ENCODE measurements around the gene NR6A1. TPM values are rescaled to one million over a fixed set of nuclear protein-coding genes. Genes with fewer than 3 reads are reported as not detected.

Gene NR6A1
- total RNA-seq, 2 experiments from 2014 or later, result 0.82 to 1.1 TPM

- ATAC-seq (no peak), DNase-seq (no peak)
- Mint-ChIP-seq H3K4me1 (no peaks in the 10 kb centered on the region), H3K27ac (no peak overlapping the region), H3K9me3 (ENCODE audit: low read depth) (no peaks in the 10 kb centered on the region), H3K4me3 (no peak overlapping the region), H3K27me3 (peaks cover 8% of the 10 kb centered on the region), H3K36me3 (ENCODE audit: low read depth) (no peaks in the 10 kb centered on the region)
- ChIA-PET CTCF (interaction anchor here (0.6 kb wide), 1 partner anchor 103 kb away, joined by 3 read pairs; no protein-coding TSS in a partner anchor), POLR2A (no interaction called here)
- intact Hi-C loops (cut with DNase I, micrococcal nuclease), result no loop called here
Measured at GRCh38 chr9:124469011-124469832, 301.9 kb downstream of the NR6A1 start.

DNA sequence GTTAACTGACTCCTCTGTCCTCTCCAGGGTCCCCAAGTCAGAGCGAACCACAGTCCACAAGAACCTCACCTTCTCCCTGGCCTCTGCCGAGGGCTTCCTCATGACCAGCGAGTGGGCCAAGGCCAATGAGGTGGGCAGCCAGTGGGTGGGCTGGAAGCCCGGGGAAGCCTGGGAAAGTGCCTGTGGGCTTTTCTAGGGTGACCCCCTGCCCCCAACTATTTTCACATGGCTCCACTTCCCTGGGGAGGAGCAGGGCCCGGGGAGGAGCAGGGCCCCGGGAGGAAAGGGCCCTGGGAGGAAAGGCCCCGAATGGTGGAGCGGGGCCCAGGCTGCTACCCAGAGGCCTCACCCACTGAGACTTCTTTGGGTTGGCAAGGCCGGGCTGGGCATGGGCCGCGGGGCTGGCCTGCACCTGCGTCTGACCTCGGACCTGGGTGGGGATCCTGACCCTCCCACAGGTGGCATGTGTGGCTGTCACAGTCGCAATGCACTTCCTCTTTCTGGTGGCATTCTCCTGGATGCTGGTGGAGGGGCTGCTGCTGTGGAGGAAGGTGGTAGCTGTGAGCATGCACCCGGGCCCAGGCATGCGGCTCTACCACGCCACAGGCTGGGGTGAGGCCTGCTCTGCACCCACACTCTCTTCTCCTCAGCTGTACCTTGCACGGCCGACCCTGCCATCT lies 302.9 kb downstream of the NR6A1 start:
- POLR2A ChIA-PET, result no interaction called here
- intact Hi-C loops (cut with DNase I, micrococcal nuclease), result no loop called here
- CTCF ChIA-PET, result no interaction called here
- H3K9me3 Mint-ChIP-seq (ENCODE audit: low read depth), result no peaks in the 10 kb centered on the region
- no peak overlapping the region for H3K27ac Mint-ChIP-seq
- no peaks in the 10 kb centered on the region for H3K4me1 Mint-ChIP-seq
- no peak for ATAC-seq
- DNase-seq, result no peak
- no peaks in the 10 kb centered on the region for H3K36me3 Mint-ChIP-seq (ENCODE audit: low read depth)
- no peak overlapping the region for H3K4me3 Mint-ChIP-seq
- H3K27me3 Mint-ChIP-seq, result peaks cover 6% of the 10 kb centered on the region

GRCh38 chr9:124467410-124468060 lies 303.6 kb downstream of the NR6A1 start:
- Mint-ChIP-seq H3K36me3 (ENCODE audit: low read depth) (no peaks in the 10 kb centered on the region), H3K27ac (no peak overlapping the region), H3K4me3 (no peak overlapping the region), H3K27me3 (peaks cover 6% of the 10 kb centered on the region), H3K4me1 (no peaks in the 10 kb centered on the region), H3K9me3 (ENCODE audit: low read depth) (no peaks in the 10 kb centered on the region)
- ChIA-PET POLR2A (no interaction called here), CTCF (no interaction called here)
- intact Hi-C loops (cut with DNase I, micrococcal nuclease), result no loop called here
- ATAC-seq (no peak), DNase-seq (no peak)

Small RNAs within 50 kb of the gene (microRNA-seq; reads per million reads assigned to microRNA genes)
- 183 reads per million, percentile 71 among the genes with 10 or more reads in this experiment for gene MIR181A2 (ENCODE audit: borderline replicate concordance)
- 147 reads per million, percentile 69 among the genes with 10 or more reads in this experiment for gene MIR181B2 (ENCODE audit: borderline replicate concordance)

Other genes starting within 250 kb of the NR6A1 start
- gene OLFML2A, start 5.8 kb upstream of the NR6A1 start, total RNA-seq, result under 1 TPM in 1 of 2 experiments, not detected in 1; 0.05 TPM
- not detected for gene WDR38, start 82.1 kb upstream of the NR6A1 start, total RNA-seq
- gene RPL35, start 90.6 kb upstream of the NR6A1 start, total RNA-seq, result 1,000 to 10,000 TPM; 2,227 to 2,561 TPM
- 10 to 100 TPM; 51.9 to 95.9 TPM for gene ARPC5L, start 90.8 kb upstream of the NR6A1 start, total RNA-seq
- gene GOLGA1, start 169.8 kb upstream of the NR6A1 start, total RNA-seq, result 10 to 100 TPM; 17.4 to 18.3 TPM

Measured in activated CD4-positive, alpha-beta T cell treated with anti-CD3 and anti-CD28 coated beads for 36 hours (primary cell).